ENCODE results near the gene PMVK. TPM values are rescaled to one million over a fixed set of nuclear protein-coding genes. Genes with fewer than 3 reads are reported as not detected.
"Not testable (repeated sequence)": the region's sequence is repeated elsewhere in the genome, so short reads cannot be mapped to it uniquely, and the experiment has no call there.

PMVK gene
- total RNA-seq, 3 donors from 2014 or later (not counting 1 experiment from before 2014, with no cell fraction given): 9.0 to 12.1 (median 11.0) TPM

- no peaks in the 10 kb centered on the region for H3K9me3 Mint-ChIP-seq
- H3K4me3 Mint-ChIP-seq: no peak overlapping the region
- H3K27me3 Mint-ChIP-seq (ENCODE audit: low read depth in 2 of 2): no peaks in the 10 kb centered on the region
- no peaks in the 10 kb centered on the region for H3K27me3 ChIP-seq (ENCODE audit: control insufficient read depth, insufficient read depth, low read length)
- H3K4me1 ChIP-seq (ENCODE audit: control insufficient read depth, insufficient read depth, low read length): no peaks in the 10 kb centered on the region
- ATAC-seq: no peak
- H3K36me3 Mint-ChIP-seq: peaks cover 7% of the 10 kb centered on the region
- WGBS (ENCODE audit: insufficient coverage): 95% methylated on average over 2 of the region's 2 CpGs
- no peak overlapping the region for H3K27ac Mint-ChIP-seq
- H3K4me3 ChIP-seq (ENCODE audit: low read length): no peak overlapping the region
- no peak overlapping the region for H3K27ac ChIP-seq (ENCODE audit: low read length)
- TF ChIP-seq, protein P1, sequence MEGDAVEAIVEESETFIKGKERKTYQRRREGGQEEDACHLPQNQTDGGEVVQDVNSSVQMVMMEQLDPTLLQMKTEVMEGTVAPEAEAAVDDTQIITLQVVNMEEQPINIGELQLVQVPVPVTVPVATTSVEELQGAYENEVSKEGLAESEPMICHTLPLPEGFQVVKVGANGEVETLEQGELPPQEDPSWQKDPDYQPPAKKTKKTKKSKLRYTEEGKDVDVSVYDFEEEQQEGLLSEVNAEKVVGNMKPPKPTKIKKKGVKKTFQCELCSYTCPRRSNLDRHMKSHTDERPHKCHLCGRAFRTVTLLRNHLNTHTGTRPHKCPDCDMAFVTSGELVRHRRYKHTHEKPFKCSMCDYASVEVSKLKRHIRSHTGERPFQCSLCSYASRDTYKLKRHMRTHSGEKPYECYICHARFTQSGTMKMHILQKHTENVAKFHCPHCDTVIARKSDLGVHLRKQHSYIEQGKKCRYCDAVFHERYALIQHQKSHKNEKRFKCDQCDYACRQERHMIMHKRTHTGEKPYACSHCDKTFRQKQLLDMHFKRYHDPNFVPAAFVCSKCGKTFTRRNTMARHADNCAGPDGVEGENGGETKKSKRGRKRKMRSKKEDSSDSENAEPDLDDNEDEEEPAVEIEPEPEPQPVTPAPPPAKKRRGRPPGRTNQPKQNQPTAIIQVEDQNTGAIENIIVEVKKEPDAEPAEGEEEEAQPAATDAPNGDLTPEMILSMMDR (IDR thresholded peaks at IDR 0.05): no peak
- H3K4me1 Mint-ChIP-seq: no peaks in the 10 kb centered on the region
- intact Hi-C loops (cut with micrococcal nuclease): no loop called here
- no peaks in the 10 kb centered on the region for H3K36me3 ChIP-seq (ENCODE audit: control insufficient read depth, insufficient read depth, low read length)
- DNase-seq: no peak
- no peaks in the 10 kb centered on the region for H3K9me3 ChIP-seq (ENCODE audit: control insufficient read depth, insufficient read depth, low read length)
These were observed 23.8 kb downstream of the PMVK start for GRCh38 chr1:154912755-154913154.

GRCh38 chr1:154911691-154912550, 24.6 kb downstream of the PMVK start:
- Histone ChIP-seq H3K27me3 (ENCODE audit: control insufficient read depth, insufficient read depth, low read length) (no peaks in the 10 kb centered on the region), H3K36me3 (ENCODE audit: control insufficient read depth, insufficient read depth, low read length) (no peaks in the 10 kb centered on the region), H3K4me3 (ENCODE audit: low read length) (no peak overlapping the region), H3K27ac (ENCODE audit: low read length) (no peak overlapping the region), H3K9me3 (ENCODE audit: control insufficient read depth, insufficient read depth, low read length) (no peaks in the 10 kb centered on the region), H3K4me1 (ENCODE audit: control insufficient read depth, insufficient read depth, low read length) (no peaks in the 10 kb centered on the region)
- Mint-ChIP-seq H3K4me1 (no peaks in the 10 kb centered on the region), H3K27ac (no peak overlapping the region), H3K27me3 (ENCODE audit: low read depth in 2 of 2) (no peaks in the 10 kb centered on the region), H3K4me3 (no peak overlapping the region), H3K9me3 (no peaks in the 10 kb centered on the region), H3K36me3 (peaks cover 7% of the 10 kb centered on the region)
- intact Hi-C loops (cut with micrococcal nuclease): no loop called here
- ATAC-seq: no peak
- 94% methylated on average over 8 of the region's 8 CpGs for WGBS (ENCODE audit: insufficient coverage)
- DNase-seq: no peak
- TF ChIP-seq, protein P1 (IDR thresholded peaks at IDR 0.05): no peak

DNA sequence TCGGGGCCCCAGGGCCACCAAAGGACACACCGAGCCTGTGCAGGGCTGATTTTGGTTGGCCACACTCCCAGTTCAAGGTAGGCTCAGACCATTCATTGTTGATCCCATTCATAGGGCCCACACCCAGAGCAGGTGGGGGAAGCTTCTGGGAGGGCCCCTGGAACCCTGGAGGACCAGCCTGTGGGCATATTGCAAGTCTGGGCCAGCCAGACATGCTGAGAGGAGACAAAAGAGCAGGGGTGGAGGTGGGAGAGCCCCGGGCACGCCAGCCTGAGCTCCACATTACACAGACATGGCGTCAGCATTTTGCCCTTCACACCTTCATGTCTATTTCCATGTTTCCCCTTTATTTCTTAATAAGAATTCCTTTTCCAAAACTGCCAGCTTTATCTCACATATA, 25.7 kb downstream of the PMVK start:
- H3K4me3 ChIP-seq (ENCODE audit: low read length): no peak overlapping the region
- intact Hi-C loops (cut with micrococcal nuclease): no loop called here
- no peak overlapping the region for H3K27ac Mint-ChIP-seq
- no peaks in the 10 kb centered on the region for H3K27me3 ChIP-seq (ENCODE audit: control insufficient read depth, insufficient read depth, low read length)
- ATAC-seq (no peak), DNase-seq (no peak)
- WGBS (ENCODE audit: insufficient coverage): 96% methylated on average over 5 of the region's 5 CpGs
- H3K4me1 Mint-ChIP-seq: no peaks in the 10 kb centered on the region
- no peaks in the 10 kb centered on the region for H3K36me3 ChIP-seq (ENCODE audit: control insufficient read depth, insufficient read depth, low read length)
- H3K27me3 Mint-ChIP-seq (ENCODE audit: low read depth in 2 of 2): no peaks in the 10 kb centered on the region
- TF ChIP-seq, protein P1 (IDR thresholded peaks at IDR 0.05): no peak
- H3K36me3 Mint-ChIP-seq: no peaks in the 10 kb centered on the region
- no peaks in the 10 kb centered on the region for H3K9me3 ChIP-seq (ENCODE audit: control insufficient read depth, insufficient read depth, low read length)
- no peak overlapping the region for H3K27ac ChIP-seq (ENCODE audit: low read length)
- H3K4me3 Mint-ChIP-seq: no peak overlapping the region
- no peaks in the 10 kb centered on the region for H3K9me3 Mint-ChIP-seq
- H3K4me1 ChIP-seq (ENCODE audit: control insufficient read depth, insufficient read depth, low read length): no peaks in the 10 kb centered on the region

DNA sequence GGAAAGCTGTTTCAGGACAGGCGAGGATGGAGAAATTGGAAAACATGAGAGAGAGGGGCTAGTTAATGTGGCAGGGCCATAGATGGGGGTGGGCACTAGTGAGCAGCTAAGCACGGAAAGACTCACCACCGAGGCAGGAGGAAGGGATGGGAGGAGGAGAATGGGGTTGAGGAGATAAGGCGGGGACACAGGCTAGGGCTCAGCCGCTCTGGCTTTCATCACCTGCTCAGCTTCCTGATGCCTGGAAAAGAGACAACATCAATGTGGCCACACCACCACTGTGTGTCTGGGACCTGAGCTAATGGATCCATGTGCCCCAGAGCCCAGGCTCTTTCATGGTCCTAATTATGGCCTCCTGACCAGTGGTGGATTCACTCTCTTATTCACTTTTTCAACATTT, 27.6 kb downstream of the PMVK start:
- Histone ChIP-seq H3K9me3 (ENCODE audit: control insufficient read depth, insufficient read depth, low read length) (no peaks in the 10 kb centered on the region), H3K36me3 (ENCODE audit: control insufficient read depth, insufficient read depth, low read length) (no peaks in the 10 kb centered on the region), H3K27ac (ENCODE audit: low read length) (no peak overlapping the region), H3K4me3 (ENCODE audit: low read length) (no peak overlapping the region), H3K4me1 (ENCODE audit: control insufficient read depth, insufficient read depth, low read length) (no peaks in the 10 kb centered on the region), H3K27me3 (ENCODE audit: control insufficient read depth, insufficient read depth, low read length) (no peaks in the 10 kb centered on the region)
- TF ChIP-seq, protein P1 (IDR thresholded peaks at IDR 0.05): no peak
- Mint-ChIP-seq H3K9me3 (no peaks in the 10 kb centered on the region), H3K36me3 (no peaks in the 10 kb centered on the region), H3K27ac (no peak overlapping the region), H3K4me3 (no peak overlapping the region), H3K27me3 (ENCODE audit: low read depth in 2 of 2) (no peaks in the 10 kb centered on the region), H3K4me1 (no peaks in the 10 kb centered on the region)
- DNase-seq: no peak
- 87% methylated on average over 5 of the region's 5 CpGs for WGBS (ENCODE audit: insufficient coverage)
- intact Hi-C loops (cut with micrococcal nuclease): no loop called here
- no peak for ATAC-seq

DNA sequence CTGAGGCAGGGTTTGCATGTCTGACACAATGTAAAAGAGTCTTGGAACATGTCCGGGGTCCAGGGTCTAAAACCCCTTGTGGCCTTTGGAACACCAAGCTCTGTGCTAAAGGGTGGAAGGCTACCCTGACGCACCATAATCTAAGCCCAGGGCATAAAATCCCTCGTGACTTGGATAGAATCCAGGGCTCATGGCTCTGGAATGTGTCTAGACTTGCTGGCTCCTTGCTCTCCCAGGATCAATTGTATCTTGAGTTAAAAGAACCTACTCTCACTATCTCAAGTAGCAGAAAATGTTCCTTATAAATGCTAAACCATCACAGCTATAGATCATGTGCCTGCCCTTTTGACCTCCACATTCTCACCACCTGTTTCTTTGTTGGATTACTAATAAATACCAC, 28.4 kb downstream of the PMVK start:
- H3K4me3 Mint-ChIP-seq; H3K4me3 ChIP-seq (ENCODE audit: low read length); H3K4me1 Mint-ChIP-seq; intact Hi-C loops (cut with micrococcal nuclease); H3K27ac Mint-ChIP-seq; H3K36me3 Mint-ChIP-seq; H3K27me3 ChIP-seq (ENCODE audit: control insufficient read depth, insufficient read depth, low read length); ATAC-seq; H3K9me3 Mint-ChIP-seq; DNase-seq; H3K27ac ChIP-seq (ENCODE audit: low read length); H3K27me3 Mint-ChIP-seq (ENCODE audit: low read depth in 2 of 2); H3K4me1 ChIP-seq (ENCODE audit: control insufficient read depth, insufficient read depth, low read length); H3K9me3 ChIP-seq (ENCODE audit: control insufficient read depth, insufficient read depth, low read length); H3K36me3 ChIP-seq (ENCODE audit: control insufficient read depth, insufficient read depth, low read length): not testable (repeated sequence)
- 95% methylated on average over 3 of the region's 3 CpGs for WGBS (ENCODE audit: insufficient coverage)

Data from natural killer cell (primary cell).